Spinal cord (tissue), 10 donors: Measurements from ENCODE around the gene NUDT14. TPM values are rescaled to one million over a fixed set of nuclear protein-coding genes. Genes with fewer than 3 reads are reported as not detected.

Experiments used
- DNase-seq, 6 donors: peaks; one replicate each; pipeline versions ENCODE4 v3.0.0 to v3.0.0-alpha.2; 2013 to 2015; ENCODE audit warnings: low spot score in 6 of 6, low read depth in 4 of 6
- H3K27ac ChIP-seq: one replicate; pipeline ENCODE4 v1.5.1; 2013; ENCODE audit warnings: low read depth, low read length, control low read depth
- H3K27me3 ChIP-seq: one replicate; pipeline ENCODE4 v1.6.1; 2013; ENCODE audit warnings: low read length; ENCODE audit not compliant: control insufficient read depth, insufficient read depth
- H3K36me3 ChIP-seq: one replicate; pipeline ENCODE4 v1.6.1; 2013; ENCODE audit warnings: low read length; ENCODE audit not compliant: control insufficient read depth, insufficient read depth
- H3K4me1 ChIP-seq: one replicate; pipeline ENCODE4 v1.6.1; 2013; ENCODE audit warnings: low read length; ENCODE audit not compliant: control insufficient read depth, insufficient read depth
- H3K4me3 ChIP-seq: one replicate; pipeline ENCODE4 v1.5.1; 2013; ENCODE audit warnings: low read depth, low read length, control low read depth
- H3K9me3 ChIP-seq: one replicate; pipeline ENCODE4 v1.6.1; 2013; ENCODE audit warnings: low read length; ENCODE audit not compliant: control insufficient read depth, insufficient read depth
- WGBS: methylation state at CpG from one replicate; pipeline ENCODE4 v1.1.5; 2013; ENCODE audit warnings: missing lambda C conversion rate; ENCODE audit not compliant: insufficient coverage; 5-methylcytosine and 5-hydroxymethylcytosine counted together
- polyA plus RNA-seq, 2 donors: library from polyadenylated mRNA; unstranded; fragments of 120-200 nt; gene quantifications; one replicate each; pipeline ENCODE4 v1.2.1, GENCODE V29; 2013; ENCODE audit not compliant: insufficient read length in 2 of 2
- total RNA-seq, 2 donors: library from RNA; depleted of rRNA in 1 of 2; stranded (reverse); fragments of 120-200 nt in 1 of 2; fragments of >200 nt in 1 of 2; gene quantifications; one replicate each; pipeline versions ENCODE4 v1.2.3 to v1.2.4, GENCODE V29; 2013 to 2014
- donor health status: healthy.

NUDT14 gene
- total and polyA plus RNA-seq, 4 donors: 10.3 to 55.0 (median 36.0) TPM

DNA sequence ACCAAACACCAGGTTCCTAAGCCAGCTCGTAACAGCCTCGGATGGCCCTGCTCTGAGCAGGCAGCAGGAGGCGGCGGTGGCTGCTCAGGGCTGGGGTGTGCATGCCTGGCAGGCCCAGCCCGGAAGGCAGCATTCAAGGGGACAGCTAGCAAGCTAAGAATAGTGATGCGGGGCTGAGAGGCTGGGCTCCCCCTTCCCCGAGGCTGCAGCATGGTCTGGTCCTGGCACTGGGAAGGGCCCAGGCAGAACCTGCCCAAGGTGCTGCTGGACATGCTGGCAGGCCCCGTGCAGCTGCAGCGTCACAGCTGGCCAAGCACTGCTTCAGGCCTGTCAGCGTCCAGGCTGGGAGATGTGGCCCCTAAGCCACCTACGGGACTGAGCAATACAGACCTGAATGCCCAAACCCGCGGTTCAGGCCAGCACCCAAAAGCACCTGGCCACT lies 26.4 kb upstream of the NUDT14 start:
- Histone ChIP-seq H3K27me3 (no peaks in the 10 kb centered on the region), H3K4me1 (peaks cover 37% of the 10 kb centered on the region), H3K4me3 (no peak overlapping the region), H3K9me3 (no peaks in the 10 kb centered on the region), H3K36me3 (peaks cover 66% of the 10 kb centered on the region), H3K27ac (no peak overlapping the region)
- WGBS: 72% methylated on average over 13 of the region's 13 CpGs
- DNase-seq: no peak

GRCh38 chr14:105206873-105207272 lies 25.8 kb upstream of the NUDT14 start:
- Histone ChIP-seq H3K9me3 (no peaks in the 10 kb centered on the region), H3K4me1 (peaks cover 43% of the 10 kb centered on the region), H3K4me3 (no peak overlapping the region), H3K27me3 (no peaks in the 10 kb centered on the region), H3K27ac (no peak overlapping the region), H3K36me3 (peaks cover 60% of the 10 kb centered on the region)
- no peak for DNase-seq
- 64% methylated on average over 5 of the region's 5 CpGs for WGBS

GRCh38 chr14:105205673-105206208 lies 24.6 kb upstream of the NUDT14 start:
- 47% methylated on average over 12 of the region's 12 CpGs for WGBS
- no peaks in the 10 kb centered on the region for H3K9me3 ChIP-seq
- no peak overlapping the region for H3K4me3 ChIP-seq
- H3K36me3 ChIP-seq: peaks cover 49% of the 10 kb centered on the region
- DNase-seq: peak in 1 of 6 donors; percentile 60
- H3K4me1 ChIP-seq: peaks cover 55% of the 10 kb centered on the region
- H3K27ac ChIP-seq: no peak overlapping the region
- H3K27me3 ChIP-seq: peaks cover 3% of the 10 kb centered on the region

DNA sequence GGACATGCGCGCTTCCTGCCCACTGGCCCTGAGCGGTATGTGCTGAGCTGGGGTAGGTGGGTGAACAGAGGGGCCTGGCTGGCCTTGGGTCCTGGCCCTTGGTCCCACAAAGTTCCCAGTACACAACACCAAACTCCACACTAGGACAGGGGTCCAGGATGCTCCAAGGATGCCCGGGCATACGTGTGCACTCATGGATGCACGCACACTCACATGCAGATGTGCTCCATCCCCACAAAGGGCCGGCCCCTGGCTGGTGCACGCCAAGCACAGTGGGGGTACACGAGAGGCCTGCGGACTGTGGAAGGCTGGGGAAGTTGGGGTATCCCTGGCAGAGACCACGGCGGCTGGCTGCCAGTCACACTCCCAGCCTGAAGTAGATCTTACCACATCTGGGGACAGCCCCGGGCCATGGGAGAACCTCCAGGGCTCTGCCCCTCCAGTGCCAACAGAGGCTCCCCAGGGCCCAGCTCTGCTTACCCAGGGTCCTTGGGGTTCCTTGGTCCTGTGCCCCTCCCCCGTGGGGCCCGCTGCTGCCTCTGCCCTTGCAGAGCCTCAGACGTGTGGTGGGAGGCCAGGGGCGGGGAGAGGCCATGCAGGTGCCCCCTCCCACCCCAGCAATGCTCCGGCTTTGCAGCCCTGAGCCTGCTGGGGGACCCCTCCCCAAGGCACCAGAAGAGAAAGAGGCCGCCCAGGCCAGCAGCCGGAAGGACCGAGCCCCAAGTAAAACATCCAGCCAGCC lies 24.0 kb upstream of the NUDT14 start:
- peaks cover 59% of the 10 kb centered on the region for H3K4me1 ChIP-seq
- H3K4me3 ChIP-seq: no peak overlapping the region
- no peak overlapping the region for H3K27ac ChIP-seq
- 55% methylated on average over 15 of the region's 21 CpGs for WGBS
- H3K27me3 ChIP-seq: peaks cover 6% of the 10 kb centered on the region
- DNase-seq: no peak
- H3K9me3 ChIP-seq: no peaks in the 10 kb centered on the region
- peaks cover 42% of the 10 kb centered on the region for H3K36me3 ChIP-seq

GRCh38 chr14:105204206-105204930 lies 23.3 kb upstream of the NUDT14 start:
- Histone ChIP-seq H3K27ac (no peak overlapping the region), H3K9me3 (no peaks in the 10 kb centered on the region), H3K4me3 (no peak overlapping the region), H3K36me3 (peaks cover 35% of the 10 kb centered on the region), H3K27me3 (peaks cover 9% of the 10 kb centered on the region), H3K4me1 (peaks cover 66% of the 10 kb centered on the region)
- peak in 1 of 6 donors; percentile 33 for DNase-seq
- 74% methylated on average over 19 of the region's 24 CpGs for WGBS

- no peak for DNase-seq
- Histone ChIP-seq H3K36me3 (peaks cover 28% of the 10 kb centered on the region), H3K9me3 (no peaks in the 10 kb centered on the region), H3K27me3 (peaks cover 9% of the 10 kb centered on the region), H3K4me1 (peaks cover 73% of the 10 kb centered on the region), H3K27ac (no peak overlapping the region), H3K4me3 (no peak overlapping the region)
- 76% methylated on average over 5 of the region's 6 CpGs for WGBS
Observed at GRCh38 chr14:105203701-105204100, 22.6 kb upstream of the NUDT14 start.

GRCh38 chr14:105203057-105203531 lies 22.0 kb upstream of the NUDT14 start:
- peaks cover 9% of the 10 kb centered on the region for H3K27me3 ChIP-seq
- peak in 5 of 6 donors; percentile 33 to 84 (median 38) for DNase-seq
- WGBS: 1% methylated on average over 16 of the region's 18 CpGs
- H3K4me3 ChIP-seq: no peak overlapping the region
- peaks cover 79% of the 10 kb centered on the region for H3K4me1 ChIP-seq
- H3K9me3 ChIP-seq: no peaks in the 10 kb centered on the region
- peaks cover 22% of the 10 kb centered on the region for H3K36me3 ChIP-seq
- no peak overlapping the region for H3K27ac ChIP-seq

DNA sequence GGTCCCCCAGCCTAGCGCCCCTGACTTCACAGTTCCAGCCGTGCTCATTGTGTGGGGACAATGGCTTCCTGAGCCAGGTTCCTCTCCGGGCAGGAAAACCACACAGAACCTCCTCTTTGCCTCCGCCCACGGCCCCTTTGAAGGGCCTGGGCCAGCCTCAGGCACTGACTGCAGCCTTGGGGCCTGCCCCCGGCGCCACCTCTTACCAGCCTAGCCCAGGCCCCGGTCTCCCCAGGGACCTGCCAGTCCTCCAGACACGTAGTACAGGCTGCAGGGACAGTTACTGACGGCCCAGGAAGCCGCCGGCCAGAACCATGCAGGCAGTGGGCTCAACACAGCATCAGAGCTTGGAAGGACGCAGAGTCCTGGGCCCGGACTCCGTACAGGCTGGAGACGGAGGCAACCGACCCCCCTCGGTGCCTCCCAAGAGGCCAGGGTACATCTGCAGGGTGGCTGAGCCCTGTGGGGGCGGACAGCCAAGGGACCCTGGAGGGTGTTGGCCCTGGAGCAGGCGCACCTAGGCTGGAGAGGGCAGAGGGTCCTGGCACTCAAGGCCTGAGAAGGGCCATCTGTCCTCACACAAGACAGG lies 20.9 kb upstream of the NUDT14 start:
- peaks cover 88% of the 10 kb centered on the region for H3K4me1 ChIP-seq
- WGBS: 67% methylated on average over 20 of the region's 20 CpGs
- H3K27me3 ChIP-seq: peaks cover 11% of the 10 kb centered on the region
- H3K27ac ChIP-seq: no peak overlapping the region
- H3K36me3 ChIP-seq: peaks cover 15% of the 10 kb centered on the region
- no peak overlapping the region for H3K4me3 ChIP-seq
- DNase-seq: no peak
- H3K9me3 ChIP-seq: no peaks in the 10 kb centered on the region

GRCh38 chr14:105201156-105201924 lies 20.2 kb upstream of the NUDT14 start:
- peaks cover 12% of the 10 kb centered on the region for H3K36me3 ChIP-seq
- peaks cover 13% of the 10 kb centered on the region for H3K27me3 ChIP-seq
- H3K4me3 ChIP-seq: no peak overlapping the region
- peaks cover 94% of the 10 kb centered on the region for H3K4me1 ChIP-seq
- 53% methylated on average over 28 of the region's 28 CpGs for WGBS
- no peak for DNase-seq
- no peaks in the 10 kb centered on the region for H3K9me3 ChIP-seq
- H3K27ac ChIP-seq: no peak overlapping the region
